Esophagus muscularis mucosa (tissue), 4 donors: ENCODE data around the gene TTL. TPM values are rescaled to one million over a fixed set of nuclear protein-coding genes. Genes with fewer than 3 reads are reported as not detected.
"Not testable (repeated sequence)": the region's sequence is repeated elsewhere in the genome, so short reads cannot be mapped to it uniquely, and the experiment has no call there.

Source experiments
- DNase-seq: peaks from one replicate; pipeline ENCODE4 v3.0.0-alpha.2; 2017; ENCODE audit errors: extremely low spot score
- H3K27ac ChIP-seq, 4 donors: fragments of 200-600 bp; sonication (generic); replicated peaks in 1 of 4; 1 replicate in 3 of 4; 2 replicates in 1 of 4; pipeline ENCODE4 v1.5.1; 2016 to 2019; ENCODE audit warnings: mild to moderate bottlenecking in 1 of 4
- H3K27me3 ChIP-seq, 4 donors: fragments of 200-600 bp; sonication (generic); one replicate each; pipeline versions ENCODE4 v1.5.1 to v1.6.0; 2016 to 2019
- H3K36me3 ChIP-seq, 4 donors: fragments of 200-600 bp; sonication (generic); one replicate each; pipeline ENCODE4 v1.5.1; 2016 to 2019
- H3K4me1 ChIP-seq, 4 donors: fragments of 200-600 bp; sonication (generic); one replicate each; pipeline ENCODE4 v1.5.1; 2016 to 2019
- H3K4me3 ChIP-seq, 4 donors: fragments of 200-600 bp; sonication (generic); 1 replicate in 2 of 4; 2 replicates in 2 of 4; pipeline ENCODE4 v1.5.1; 2016 to 2019; ENCODE audit warnings: mild to moderate bottlenecking in 4 of 4, moderate library complexity in 1 of 4
- H3K9me3 ChIP-seq, 4 donors: fragments of 200-600 bp; sonication (generic); 1 replicate in 3 of 4; 2 replicates in 1 of 4; pipeline ENCODE4 v1.5.1; 2016 to 2019
- CTCF ChIP-seq, 3 experiments: fragments of 200-600 bp in 2 of 3; fragments of 450-650 bp in 1 of 3; sonication (generic) in 2 of 3; IDR thresholded peaks; one replicate each; pipeline ENCODE4 v1.5.1; 2017 to 2019; ENCODE audit warnings: antibody characterized with exemption in 3 of 3, mild to moderate bottlenecking in 2 of 3, moderate library complexity in 1 of 3
- EP300 ChIP-seq: sonication (generic); formaldehyde crosslinking; IDR thresholded peaks from one replicate; pipeline ENCODE4 v1.6.1; 2017; ENCODE audit warnings: antibody characterized with exemption
- POLR2A ChIP-seq: fragments of 450-650 bp; IDR thresholded peaks from one replicate; pipeline ENCODE4 v1.6.1; 2017; ENCODE audit warnings: antibody characterized with exemption, moderate library complexity, mild to moderate bottlenecking, low read depth
- POLR2AphosphoS5 ChIP-seq, 2 donors: sonication (generic); formaldehyde crosslinking; IDR thresholded peaks; one replicate each; pipeline ENCODE4 v1.6.1; 2017; ENCODE audit warnings: antibody characterized with exemption in 2 of 2
- WGBS: methylation state at CpG from one replicate; pipeline ENCODE4 v1.1.5; 2018; 5-methylcytosine and 5-hydroxymethylcytosine counted together
- intact Hi-C: fragments of 100-400 bp; cut with DNase I; formaldehyde crosslinking; loops from one replicate; pipeline ENCODE4 v1.15.1; 2023
- total RNA-seq, 4 donors: library from RNA; depleted of rRNA; stranded (reverse); fragments of >200 nt; gene quantifications; one replicate each; pipeline versions ENCODE4 v1.1.0 to v1.2.1, GENCODE V29; 2016

TTL gene
- total RNA-seq, 4 donors from 2014 or later: 25.8 to 29.2 (median 27.3) TPM

DNA sequence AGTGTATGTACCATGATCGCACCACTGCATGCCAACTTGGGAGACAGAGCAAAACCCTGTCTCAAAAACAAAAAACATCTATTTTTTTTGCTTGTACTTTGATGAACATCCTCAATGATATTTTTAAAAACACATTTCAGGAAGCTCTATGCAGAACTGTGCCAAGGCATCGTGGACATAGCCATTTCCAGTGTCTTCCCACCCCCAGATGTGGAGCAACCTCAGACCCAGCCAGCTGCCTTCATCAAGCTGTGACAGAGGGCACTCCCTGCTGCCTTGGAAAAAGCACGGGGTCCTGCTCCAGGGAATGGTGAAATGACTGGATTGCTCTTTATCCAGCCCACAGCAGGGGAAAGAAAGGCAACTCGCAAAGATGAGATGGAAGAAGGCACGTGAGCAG, 46.6 kb downstream of the TTL start:
- TF ChIP-seq POLR2AphosphoS5 (IDR thresholded peaks at IDR 0.05): no peak
- no peak for TF ChIP-seq CTCF (IDR thresholded peaks at IDR 0.05)
- TF ChIP-seq EP300: no peak
- no peak for TF ChIP-seq POLR2A
- intact Hi-C loops: no loop called here

DNA sequence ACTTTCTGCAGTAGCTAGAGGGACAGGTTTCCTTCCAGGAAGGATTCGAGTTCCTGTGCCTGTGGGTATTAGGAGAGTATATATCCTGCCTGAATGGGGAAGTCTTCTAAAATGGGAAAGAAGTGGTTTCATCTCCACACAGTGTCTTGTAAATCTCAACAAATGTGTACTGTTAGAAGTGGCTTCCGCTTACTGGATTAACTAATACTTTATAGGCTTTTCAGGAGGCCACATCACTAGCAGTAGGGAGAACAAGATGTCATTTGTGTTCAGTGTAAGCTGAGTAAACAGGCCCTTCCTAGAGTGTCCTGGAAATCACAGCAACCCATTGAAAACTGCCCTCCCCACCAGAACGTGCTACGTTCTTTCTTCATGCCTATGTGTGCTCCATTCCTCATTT, 47.8 kb downstream of the TTL start:
- TF ChIP-seq EP300 (no peak), POLR2A (no peak), POLR2AphosphoS5 (IDR thresholded peaks at IDR 0.05) (no peak), CTCF (IDR thresholded peaks at IDR 0.05) (no peak)
- peaks cover 19 to 56% (median 41%) of the 10 kb centered on the region in 4 donors for H3K36me3 ChIP-seq
- no peak overlapping the region for H3K4me3 ChIP-seq
- no peaks in the 10 kb centered on the region for H3K9me3 ChIP-seq
- 86% methylated on average over 4 of the region's 4 CpGs for WGBS
- no peaks in the 10 kb centered on the region for H3K4me1 ChIP-seq
- intact Hi-C loops: no loop called here
- no peak for DNase-seq
- no peak overlapping the region for H3K27ac ChIP-seq
- H3K27me3 ChIP-seq: no peaks in the 10 kb centered on the region

More for the DNA sequence above, 46.6 kb downstream of the TTL start:
- Histone ChIP-seq H3K4me1 (no peaks in the 10 kb centered on the region), H3K27me3 (no peaks in the 10 kb centered on the region), H3K4me3 (no peak overlapping the region), H3K9me3 (no peaks in the 10 kb centered on the region), H3K36me3 (peaks cover 19 to 59% (median 40%) of the 10 kb centered on the region in 4 donors), H3K27ac (no peak overlapping the region)
- WGBS: 93% methylated on average over 4 of the region's 5 CpGs
- DNase-seq: no peak

DNA sequence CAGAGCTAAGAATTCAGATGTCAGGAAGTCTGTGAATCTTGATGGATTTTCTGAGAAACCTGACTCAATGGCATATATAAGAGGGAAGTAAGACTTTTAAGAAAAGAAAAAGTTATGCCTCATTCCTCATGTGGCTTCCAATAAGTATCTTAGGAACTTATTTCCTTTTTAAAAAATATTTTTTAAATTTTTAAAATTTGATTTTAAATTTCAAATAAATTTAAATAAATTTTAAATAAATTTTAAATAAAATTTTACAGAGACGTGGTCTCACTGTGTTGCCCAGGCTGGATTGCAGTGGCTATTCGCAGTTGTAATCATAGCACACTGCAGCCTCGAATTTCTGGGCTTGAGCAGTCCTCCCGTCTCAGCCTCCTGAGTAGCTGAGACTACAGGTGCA, 48.8 kb downstream of the TTL start:
- Histone ChIP-seq H3K27me3 (no peaks in the 10 kb centered on the region), H3K9me3 (no peaks in the 10 kb centered on the region), H3K27ac (no peak overlapping the region), H3K4me1 (no peaks in the 10 kb centered on the region), H3K36me3 (peaks cover 19 to 56% (median 41%) of the 10 kb centered on the region in 4 donors), H3K4me3 (no peak overlapping the region)
- intact Hi-C loops: no loop called here
- DNase-seq: no peak
- WGBS: 94% methylated on average over 4 of the region's 4 CpGs
- TF ChIP-seq POLR2AphosphoS5 (IDR thresholded peaks at IDR 0.05) (no peak), CTCF (IDR thresholded peaks at IDR 0.05) (no peak), EP300 (no peak), POLR2A (no peak)

DNA sequence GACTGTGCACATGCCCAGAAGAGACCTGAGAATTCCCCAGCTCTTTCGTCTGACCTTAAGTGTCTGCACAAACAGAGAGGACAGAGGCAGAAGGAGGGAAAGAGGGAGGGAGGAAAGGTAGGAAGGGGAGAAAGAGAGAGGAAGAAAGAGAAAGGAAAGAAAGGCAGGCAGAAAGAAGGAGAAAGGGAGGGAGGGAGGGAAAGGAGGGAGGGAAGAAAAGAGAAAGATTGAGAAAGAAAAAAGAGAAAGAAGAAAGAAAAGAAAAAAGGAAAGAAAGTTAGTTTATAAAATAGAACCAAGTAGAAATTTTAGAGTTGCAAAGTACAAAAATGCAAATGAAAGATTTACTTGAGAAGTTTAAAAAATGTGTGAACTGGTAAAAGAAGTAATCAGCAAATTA, 52.9 kb downstream of the TTL start:
- intact Hi-C loops: no loop called here
- H3K36me3 ChIP-seq: peaks cover 6 to 38% (median 23%) of the 10 kb centered on the region in 4 donors

DNA sequence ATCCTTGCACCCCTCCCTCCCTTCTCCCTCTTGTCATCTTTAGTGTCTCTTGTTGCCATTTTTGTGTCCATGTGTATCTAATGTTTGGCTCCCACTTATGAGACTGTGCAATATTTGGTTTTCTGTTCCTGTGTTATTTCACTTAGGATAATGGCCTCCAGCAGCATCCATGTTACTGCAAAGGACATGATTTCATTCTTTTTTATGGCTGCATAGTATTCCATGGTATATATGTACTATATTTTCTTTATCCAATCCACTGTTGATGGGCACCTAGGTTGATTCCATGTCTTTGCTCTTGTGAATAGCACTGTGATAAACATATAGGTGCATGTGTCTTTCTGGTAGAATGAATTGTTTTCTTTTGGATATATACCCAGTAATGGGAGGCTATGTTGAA, 54.7 kb downstream of the TTL start:
- intact Hi-C loops, H3K9me3 ChIP-seq, H3K27me3 ChIP-seq, DNase-seq, H3K27ac ChIP-seq, H3K4me3 ChIP-seq, H3K4me1 ChIP-seq: not testable (repeated sequence)
- peaks cover 0 to 19% (median 11%) of the 10 kb centered on the region in 4 donors for H3K36me3 ChIP-seq

More for the DNA sequence above, 52.9 kb downstream of the TTL start:
- H3K27ac ChIP-seq: no peak overlapping the region
- TF ChIP-seq POLR2A: no peak
- no peak for TF ChIP-seq CTCF (IDR thresholded peaks at IDR 0.05)
- TF ChIP-seq POLR2AphosphoS5 (IDR thresholded peaks at IDR 0.05): no peak
- TF ChIP-seq EP300: no peak
- no peaks in the 10 kb centered on the region for H3K4me1 ChIP-seq
- no peaks in the 10 kb centered on the region for H3K9me3 ChIP-seq
- WGBS: 62% methylated on average over 1 of the region's 1 CpG
- DNase-seq: no peak
- no peaks in the 10 kb centered on the region for H3K27me3 ChIP-seq
- no peak overlapping the region for H3K4me3 ChIP-seq
